Panc1 (cell line): Measurements from ENCODE around the gene SERHL2. TPM values are rescaled to one million over a fixed set of nuclear protein-coding genes. Genes with fewer than 3 reads are reported as not detected.
"Not testable (repeated sequence)": the region's sequence is repeated elsewhere in the genome, so short reads cannot be mapped to it uniquely, and the experiment has no call there.

Experiments
- ATAC-seq: fragments of 200-7000 bp; cut with Tn5 transposase; 2 replicates; pipeline ENCODE4 v1.9.1; 2020; ENCODE audit warnings: mild to moderate bottlenecking, moderate library complexity
- BruUV-seq: library from RNA; stranded (reverse); fragments of 400-500 nt; replicated peaks from 2 replicates; lab custom pipeline; 2021; lab: Mats Ljungman, UMichigan
- CTCF ChIA-PET: fragments of 300-600 bp; sonication (Branson Sonifier 250); formaldehyde crosslinking; loops from one replicate; lab custom pipeline; 2022; ENCODE audit warnings: antibody characterized with exemption; lab: Charles Lee
- POLR2A ChIA-PET: fragments of 300-600 bp; sonication (Branson Sonifier 250); formaldehyde crosslinking; loops from one replicate; lab custom pipeline; 2022; ENCODE audit warnings: antibody characterized with exemption; lab: Charles Lee
- DNase-seq: peaks from one replicate; pipeline ENCODE4 v3.0.0-alpha.2; 2010; ENCODE audit warnings: low read depth, low spot score
- H3K27ac ChIP-seq: 2 replicates; pipeline ENCODE4 v1.5.1; 2011; ENCODE audit warnings: mild to moderate bottlenecking, low read length, inconsistent platforms
- H3K27me3 ChIP-seq: fragments of 200-500 bp; sonication (Bioruptor generic); 2 replicates; pipeline ENCODE4 v1.6.0; 2014; ENCODE audit warnings: low read length, inconsistent platforms; ENCODE audit not compliant: control insufficient read depth, insufficient read depth
- H3K36me3 ChIP-seq: fragments of 200-500 bp; sonication (Bioruptor generic); 2 replicates; pipeline ENCODE4 v1.5.1; 2014; ENCODE audit warnings: inconsistent platforms, mild to moderate bottlenecking, low read length, moderate library complexity; ENCODE audit not compliant: control insufficient read depth, insufficient read depth
- H3K4me1 ChIP-seq: 2 replicates; pipeline ENCODE4 v1.5.1; 2011; ENCODE audit warnings: inconsistent platforms, mild to moderate bottlenecking, low read length, moderate library complexity; ENCODE audit not compliant: control insufficient read depth, insufficient read depth
- H3K4me3 ChIP-seq, 2 experiments: 2 replicates each; pipeline ENCODE4 v1.5.1; 2011 to 2012; ENCODE audit warnings: low read depth in 2 of 2, low read length in 2 of 2, mild to moderate bottlenecking in 2 of 2, inconsistent platforms in 1 of 2, moderate library complexity in 1 of 2
- H3K9me3 ChIP-seq: fragments of 200-500 bp; sonication (Bioruptor generic); 2 replicates; pipeline ENCODE4 v1.5.1; 2014; ENCODE audit warnings: low read depth, mild to moderate bottlenecking, inconsistent platforms, low read length, moderate library complexity; ENCODE audit not compliant: control insufficient read depth, insufficient read depth
- CTCF ChIP-seq: fragments of 450-650 bp; IDR thresholded peaks from 2 replicates; pipeline ENCODE4 v1.5.1; 2017; ENCODE audit warnings: mild to moderate bottlenecking
- POLR2AphosphoS5 ChIP-seq: IDR thresholded peaks from 2 replicates; pipeline ENCODE4 v1.6.1; 2012; ENCODE audit warnings: mild to moderate bottlenecking, low read depth, low read length, moderate library complexity
- REST ChIP-seq, 2 experiments: IDR thresholded peaks; 2 replicates each; pipeline ENCODE4 v1.6.1; 2011 to 2012; ENCODE audit warnings: low read depth in 2 of 2, control low read depth in 1 of 2, low read length in 1 of 2, mild to moderate bottlenecking in 1 of 2, moderate library complexity in 1 of 2; ENCODE audit not compliant: insufficient read depth in 1 of 2
- SIN3A ChIP-seq: IDR thresholded peaks from 2 replicates; pipeline ENCODE4 v1.6.1; 2012; ENCODE audit warnings: low read depth, mild to moderate bottlenecking, low read length, moderate library complexity, borderline replicate concordance; ENCODE audit not compliant: insufficient read depth
- TCF7L2 ChIP-seq: IDR thresholded peaks from 2 replicates; pipeline ENCODE4 v1.6.1; 2011; ENCODE audit warnings: mild to moderate bottlenecking, low read depth, low read length, inconsistent platforms
- in situ Hi-C: cut with HindIII; loops from 2 replicates; pipeline ENCODE4 v1.10.0; 2016; ENCODE audit warnings: low sequenced_read_pairs, low pct_unique_long_range_greater_than_20kb
- intact Hi-C: fragments of 100-400 bp; cut with micrococcal nuclease; formaldehyde crosslinking; loops from one replicate; pipeline ENCODE4 v1.10.0; 2022; ENCODE audit not compliant: unreplicated experiment
- total RNA-seq: library from RNA; stranded (reverse); gene quantifications from one replicate; pipeline ENCODE4 v1.2.1, GENCODE V29; 2021; ENCODE audit not compliant: unreplicated experiment

SERHL2 gene
- total RNA-seq, 1 experiment from 2014 or later, result 1.6 TPM

DNA sequence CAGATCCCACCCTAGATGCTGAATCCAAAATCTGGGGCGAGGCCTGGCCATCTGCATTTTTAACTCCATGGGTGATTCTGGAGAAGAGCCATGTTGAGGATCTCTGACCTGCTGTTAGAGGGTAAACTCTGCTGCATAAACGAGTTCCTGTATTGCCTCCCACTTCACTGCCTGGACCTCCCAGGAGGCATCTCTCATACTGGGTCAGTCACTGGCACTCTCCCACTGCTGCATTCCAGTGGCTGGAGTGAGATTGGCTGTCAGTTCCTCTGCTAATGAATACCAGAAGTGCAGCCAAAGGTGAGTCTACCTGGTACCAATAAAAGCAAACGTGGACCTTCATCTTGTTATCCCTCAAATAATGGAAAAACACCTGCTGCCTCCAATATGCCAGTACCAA, 50.6 kb downstream of the SERHL2 start:
- intact Hi-C loops, result no loop called here
- H3K27me3 ChIP-seq, result no peaks in the 10 kb centered on the region
- in situ Hi-C loops, result no loop called here
- ChIA-PET CTCF (no interaction called here), POLR2A (no interaction called here)
- H3K4me3 ChIP-seq, result no peak overlapping the region
- peaks cover 12% of the 10 kb centered on the region; the same call in 1 of the 2 replicates for H3K36me3 ChIP-seq
- peaks cover 11% of the 10 kb centered on the region for H3K4me1 ChIP-seq
- no peak for DNase-seq
- H3K9me3 ChIP-seq, result no peaks in the 10 kb centered on the region
- ATAC-seq, result no peak
- no TSS peak for BruUV-seq
- H3K27ac ChIP-seq, result no peak overlapping the region
- no peak for TF ChIP-seq SIN3A
- no peak for TF ChIP-seq TCF7L2
- TF ChIP-seq REST (IDR thresholded peaks at IDR 0.05; ENCODE audit: insufficient read depth in 1 of 2, low read depth in 2 of 2, low read length in 1 of 2), result no peak
- TF ChIP-seq CTCF, result no peak
- no peak for TF ChIP-seq POLR2AphosphoS5

GRCh38 chr22:42607641-42608040, 53.9 kb downstream of the SERHL2 start:
- CTCF ChIA-PET, in situ Hi-C loops, POLR2A ChIA-PET, intact Hi-C loops, DNase-seq, BruUV-seq, H3K36me3 ChIP-seq, H3K9me3 ChIP-seq, ATAC-seq, H3K27me3 ChIP-seq, H3K27ac ChIP-seq, H3K4me3 ChIP-seq: not testable (repeated sequence)
- peaks cover 31% of the 10 kb centered on the region for H3K4me1 ChIP-seq

DNA sequence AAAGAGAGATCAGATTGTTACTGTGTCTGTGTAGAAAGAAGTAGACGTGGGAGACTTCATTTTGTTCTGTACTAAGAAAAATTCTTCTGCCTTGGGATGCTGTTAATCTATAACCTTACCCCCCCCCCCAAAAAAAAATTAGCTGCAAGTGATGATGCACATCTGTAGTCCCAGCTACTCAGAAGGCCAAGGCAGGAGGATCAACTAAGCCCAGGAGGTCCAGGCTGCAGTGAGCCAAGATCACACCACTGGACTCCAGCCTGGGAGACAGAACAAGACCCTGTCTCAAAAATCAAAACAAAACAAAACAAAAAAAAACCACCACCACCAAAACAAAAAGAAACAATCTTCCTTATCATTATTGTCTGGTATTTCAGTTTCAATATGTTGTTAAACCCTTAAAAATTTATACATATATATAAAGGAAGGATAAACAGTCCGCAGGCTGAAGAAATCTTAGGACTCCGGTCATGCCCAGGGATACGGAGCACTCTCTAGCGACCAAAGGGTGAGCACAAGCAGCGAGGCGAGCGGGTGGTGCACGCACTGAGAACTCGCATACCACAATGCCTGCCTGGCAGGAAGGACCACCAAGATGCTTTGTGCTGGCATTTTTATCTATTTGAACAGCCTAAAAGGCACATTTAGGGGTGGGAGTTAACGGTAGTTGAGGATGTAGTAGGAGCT, 54.5 kb downstream of the SERHL2 start:
- no TSS peak for BruUV-seq
- ChIA-PET CTCF (no interaction called here), POLR2A (interaction anchor here (0.7 kb wide), 1 partner anchor 40 kb away, joined by 4 read pairs; no protein-coding TSS in a partner anchor)
- no peak for TF ChIP-seq REST (IDR thresholded peaks at IDR 0.05; ENCODE audit: insufficient read depth in 1 of 2, low read depth in 2 of 2, low read length in 1 of 2)
- no peak for TF ChIP-seq POLR2AphosphoS5
- no peak for TF ChIP-seq CTCF
- TF ChIP-seq SIN3A, result no peak
- no peak for TF ChIP-seq TCF7L2
- in situ Hi-C loops, result no loop called here
- Histone ChIP-seq H3K4me3 (no peak overlapping the region), H3K9me3 (no peaks in the 10 kb centered on the region), H3K27ac (peak overlapping the region; percentile 59), H3K27me3 (no peaks in the 10 kb centered on the region), H3K36me3 (no peaks in the 10 kb centered on the region; the same call in 1 of the 2 replicates), H3K4me1 (peaks cover 38% of the 10 kb centered on the region)
- DNase-seq (no peak), ATAC-seq (no peak)
- intact Hi-C loops, result no loop called here
